M059J (cell line): Measurements from ENCODE around the gene C21orf58. TPM values are rescaled to one million over a fixed set of nuclear protein-coding genes. Genes with fewer than 3 reads are reported as not detected.

ENCODE experiments used
- DNase-seq: peaks from one replicate; pipeline ENCODE4 v3.0.0-alpha.2; 2012; ENCODE audit warnings: low read depth
- total RNA-seq: library from RNA; depleted of rRNA; stranded (reverse); fragments of >200 nt; shearing (Covaris generic); gene quantifications from 2 replicates; pipeline ENCODE4 v1.2.3, GENCODE V29; 2014

C21orf58 gene
- total RNA-seq, 1 experiment from 2014 or later, result 16.2 TPM

DNA sequence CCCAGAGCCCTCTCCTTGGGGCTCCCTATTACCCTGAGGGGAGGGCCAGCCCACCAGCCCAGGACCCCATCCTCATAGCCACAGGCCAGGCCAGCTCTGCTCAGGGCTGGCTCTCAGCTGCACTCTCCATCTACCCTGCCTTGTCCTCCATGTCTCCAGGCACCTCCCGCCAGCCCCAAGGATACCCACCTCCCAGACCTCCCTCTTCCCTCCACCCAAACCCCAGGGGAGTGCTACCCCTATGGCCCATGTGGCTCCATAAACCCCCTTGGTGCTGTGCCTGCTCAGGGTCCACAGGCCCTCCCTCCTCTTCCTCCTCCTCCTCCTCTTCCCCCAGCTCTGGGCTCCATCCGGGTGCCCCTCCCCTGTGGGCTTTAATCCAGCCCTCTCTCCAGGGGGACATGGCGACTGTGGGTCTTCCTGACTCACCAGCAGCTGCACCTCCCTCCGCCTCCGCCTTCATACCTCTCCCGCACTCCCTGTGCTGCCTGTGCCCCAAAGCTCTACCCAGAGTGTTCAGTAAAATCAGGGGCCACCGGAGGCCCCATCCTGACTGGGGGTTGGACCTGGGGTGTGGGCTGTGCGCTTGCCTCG is 28.4 kb downstream of the C21orf58 start:
- DNase-seq, result peak; percentile 69

DNA sequence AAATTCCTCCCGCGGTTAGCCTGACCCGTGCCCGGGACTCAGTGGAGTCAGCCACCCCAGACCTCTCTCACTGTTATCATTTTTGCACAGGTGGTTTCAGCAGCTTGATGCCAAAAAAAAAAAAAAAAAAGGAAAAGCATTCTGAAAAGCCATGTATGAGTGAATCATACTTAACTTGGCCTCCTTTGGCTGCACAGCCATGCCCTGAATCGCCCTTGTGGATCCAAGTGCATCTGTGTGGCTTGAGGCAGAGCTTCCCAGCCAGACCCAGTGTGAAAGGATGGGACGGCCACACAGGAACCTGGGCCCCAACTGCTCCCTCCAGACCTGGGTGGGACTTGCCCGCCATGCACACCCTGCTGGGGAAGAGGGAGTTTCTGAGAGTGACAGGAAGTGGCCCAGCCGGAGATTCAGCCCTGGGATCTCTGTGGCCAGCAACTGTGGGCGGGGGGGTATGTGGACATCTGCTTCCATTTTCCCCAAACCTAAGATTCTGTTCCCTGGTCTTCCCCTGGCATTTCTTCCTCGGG is 29.0 kb downstream of the C21orf58 start:
- peak; percentile 78 for DNase-seq

DNA sequence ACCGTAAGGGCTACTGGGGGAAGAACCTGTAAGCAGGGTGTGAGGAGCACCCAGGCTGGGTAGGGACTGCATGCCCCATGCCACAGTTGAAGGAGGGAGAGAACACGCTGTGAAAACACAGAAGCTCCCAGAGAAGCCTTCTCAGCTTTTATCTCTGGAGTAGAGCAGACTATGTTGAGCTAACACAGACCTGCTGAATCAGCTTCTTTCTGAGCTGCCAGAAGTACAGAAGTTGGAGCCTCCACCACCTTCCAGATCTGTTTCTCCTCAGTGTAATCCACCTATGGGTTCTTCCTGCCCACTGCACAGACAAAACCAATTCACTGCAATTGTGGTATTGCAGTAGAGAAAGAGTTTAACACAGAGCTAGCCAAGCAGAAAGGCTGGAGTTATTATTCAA is 32.1 kb downstream of the C21orf58 start:
- DNase-seq, result no peak

DNA sequence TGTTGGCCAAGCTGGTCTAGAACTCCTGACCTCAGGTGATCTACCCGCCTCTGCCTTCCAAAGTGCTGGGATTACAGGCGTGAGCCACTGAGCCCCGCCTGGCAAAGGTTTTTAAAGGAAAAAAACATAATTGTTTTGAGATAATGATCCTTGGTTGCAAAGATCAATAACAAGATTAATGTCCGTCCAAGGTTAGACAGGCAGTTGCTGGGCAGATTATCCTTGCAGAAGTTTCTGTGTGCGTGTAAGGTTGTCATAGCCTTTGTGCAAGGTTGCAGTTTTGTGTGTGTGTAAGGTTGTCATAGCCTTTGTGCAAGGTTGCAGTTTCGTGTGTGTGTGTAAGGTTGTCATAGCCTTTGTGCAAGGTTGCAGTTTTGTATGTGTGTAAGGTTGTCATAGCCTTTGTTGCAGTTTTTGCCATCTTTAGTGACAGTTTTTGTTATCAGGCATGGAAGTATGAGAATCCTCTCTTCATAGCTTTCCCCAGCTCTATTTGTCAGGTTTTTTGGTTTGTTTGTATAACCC is 34.0 kb downstream of the C21orf58 start:
- DNase-seq, result no peak

DNA sequence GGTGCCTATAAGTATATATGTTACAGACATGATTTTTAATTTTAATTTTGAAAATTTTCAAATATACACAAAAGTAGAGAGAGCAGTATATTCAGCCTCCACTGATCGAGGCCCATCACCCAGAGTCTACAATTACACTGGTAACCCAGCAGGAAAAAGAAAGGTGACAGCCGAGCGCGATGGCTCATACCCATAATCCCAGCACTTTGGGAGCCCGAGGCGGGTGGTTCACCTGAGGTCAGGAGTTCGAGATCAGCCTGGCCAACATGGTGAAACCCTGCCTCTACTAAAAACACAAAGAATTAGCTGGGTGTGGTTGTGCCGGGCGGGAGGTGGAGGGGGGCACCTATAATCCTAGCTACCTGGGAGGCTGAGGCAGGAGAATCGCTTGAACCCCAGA is 36.1 kb downstream of the C21orf58 start:
- no peak for DNase-seq

DNA sequence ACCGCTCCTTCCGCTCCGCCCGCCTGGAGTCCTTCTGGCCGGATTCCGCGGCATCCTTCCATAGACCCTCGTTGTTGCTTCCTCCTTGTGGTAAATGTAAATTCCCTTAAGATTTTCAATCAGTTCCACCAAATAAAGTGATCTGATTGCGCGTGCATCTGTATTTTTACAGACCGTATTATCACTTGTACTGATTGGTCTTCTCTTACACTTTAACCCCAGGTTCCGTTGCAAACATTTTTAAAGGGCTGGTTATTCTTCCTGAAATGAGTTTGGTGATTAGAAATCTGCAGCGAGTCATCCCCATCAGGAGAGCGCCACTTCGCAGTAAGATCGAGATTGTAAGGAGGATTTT is 37.0 kb downstream of the C21orf58 start:
- DNase-seq, result no peak

DNA sequence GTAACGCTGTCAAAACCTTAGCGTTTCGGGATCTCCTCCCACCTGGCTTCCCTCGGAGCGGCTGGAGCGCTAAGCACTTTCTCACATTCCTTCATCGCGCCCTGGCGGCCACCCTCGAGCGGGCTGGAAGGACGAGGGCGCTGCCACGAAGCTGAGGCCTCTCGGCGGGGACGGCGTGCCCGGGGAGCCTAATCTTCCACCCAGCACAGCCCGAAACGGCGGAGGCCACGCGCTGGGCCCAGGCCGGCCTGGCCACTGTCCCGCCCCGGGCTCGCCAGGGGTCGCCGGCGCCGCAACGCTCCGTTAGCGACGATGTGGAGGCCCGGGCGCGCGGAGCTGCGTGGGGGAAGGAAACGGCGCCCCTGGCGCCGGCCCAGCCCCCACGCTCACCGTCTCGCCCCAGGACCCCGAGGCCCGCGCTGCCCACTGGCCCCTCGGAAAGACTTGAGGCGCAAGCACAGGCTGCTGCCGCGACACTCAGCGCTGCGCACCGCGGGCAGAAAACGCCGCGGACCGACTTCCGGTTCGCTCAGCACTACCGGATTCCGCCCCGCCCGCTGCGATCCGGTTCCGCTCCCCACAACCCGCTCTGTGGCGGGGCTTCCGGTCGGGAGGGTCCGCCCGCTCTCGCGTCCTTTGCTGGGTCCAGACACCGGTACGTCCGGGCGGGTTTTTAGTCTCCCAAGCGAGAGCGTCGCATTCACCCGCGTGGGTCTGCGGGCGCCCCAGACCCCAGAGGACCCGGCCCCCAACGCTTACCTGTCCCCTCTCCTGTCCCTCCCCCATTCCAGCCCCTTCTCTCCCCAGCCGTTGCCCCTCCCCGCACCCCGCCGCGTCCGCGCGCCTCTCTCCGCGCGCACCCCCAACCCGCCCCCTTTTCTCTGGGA is 37.7 kb downstream of the C21orf58 start, which contains the start of gene YBEY:
TSS of gene YBEY (plus strand) at position 582 of the 887 bp plus-strand sequence. CDS start 572 bp downstream, outside the sequence.
- peak; percentile 93 for DNase-seq

DNA sequence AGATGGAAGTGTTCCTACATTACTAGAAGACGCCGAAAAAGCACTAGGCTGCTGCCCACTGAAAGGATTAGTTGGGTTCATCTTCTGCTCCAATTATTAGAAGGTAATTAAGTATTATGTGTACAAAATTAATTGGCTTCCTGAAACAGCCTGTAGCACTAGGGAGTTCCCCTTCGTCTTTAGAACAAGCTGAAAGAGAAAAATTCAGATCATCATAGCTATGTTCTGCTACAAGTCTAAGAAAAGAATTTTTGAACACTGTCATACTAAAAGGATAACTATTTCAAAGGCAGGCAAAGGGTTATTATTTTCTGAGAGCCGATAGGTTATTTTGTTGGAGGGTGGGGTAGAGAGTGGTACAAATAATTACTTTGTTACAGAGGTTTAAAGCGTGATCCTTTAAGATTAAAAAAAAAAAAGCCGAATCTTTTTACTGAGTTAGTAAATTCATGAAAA is 38.4 kb downstream of the C21orf58 start, which contains the start of gene MCM3AP:
TSS of gene MCM3AP (minus strand) at position 406 of the 456 bp plus-strand sequence. CDS start at position 81, 325 bp downstream.
- no peak for DNase-seq

DNA sequence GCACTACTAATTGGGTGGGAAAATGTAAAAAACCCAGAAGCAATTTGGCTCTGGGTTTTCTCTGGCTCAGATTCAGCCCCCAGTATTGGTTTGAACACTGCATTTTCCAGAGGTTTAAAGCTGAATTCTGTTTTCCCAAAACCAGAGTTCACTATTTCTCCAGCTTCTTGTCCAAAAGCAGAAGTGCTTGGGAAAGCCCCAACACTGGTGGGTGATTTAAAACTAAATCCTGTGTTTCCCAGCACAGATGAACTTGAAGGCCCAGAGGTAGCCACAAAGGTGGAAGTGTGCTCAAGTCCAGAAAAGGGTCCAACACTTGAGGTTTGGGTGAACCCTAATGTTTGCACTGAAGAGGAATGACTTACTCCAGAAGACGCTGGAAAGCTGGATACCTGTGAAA is 38.9 kb downstream of the C21orf58 start:
- DNase-seq, result no peak

DNA sequence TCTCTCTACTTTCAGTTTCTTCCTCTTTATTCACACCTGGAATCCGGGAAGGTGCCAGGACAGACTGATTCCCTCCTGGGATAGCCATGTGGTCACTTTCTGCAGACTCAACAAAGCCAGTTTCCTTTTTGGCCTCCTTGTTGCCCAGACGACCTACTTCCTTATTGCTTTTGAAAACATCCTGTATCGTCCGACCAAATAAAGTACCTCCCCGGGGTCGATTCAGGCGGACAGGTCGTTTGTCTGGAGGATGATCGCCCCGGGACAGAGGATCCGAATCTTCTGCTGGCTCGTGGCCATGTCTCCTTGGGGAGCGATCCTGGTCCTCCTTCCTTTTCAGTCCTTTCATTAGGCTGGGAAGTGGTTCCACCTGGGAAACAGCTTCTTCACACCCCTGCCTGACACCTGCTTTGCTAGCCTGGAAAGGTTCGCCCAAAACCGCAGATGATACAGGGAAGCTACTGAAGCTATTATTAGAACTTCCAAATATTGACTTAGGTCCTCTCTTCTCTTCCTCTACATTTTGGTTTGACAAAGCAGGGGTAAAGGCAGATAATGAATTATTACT is 39.5 kb downstream of the C21orf58 start:
- peak; percentile 29 for DNase-seq

DNA sequence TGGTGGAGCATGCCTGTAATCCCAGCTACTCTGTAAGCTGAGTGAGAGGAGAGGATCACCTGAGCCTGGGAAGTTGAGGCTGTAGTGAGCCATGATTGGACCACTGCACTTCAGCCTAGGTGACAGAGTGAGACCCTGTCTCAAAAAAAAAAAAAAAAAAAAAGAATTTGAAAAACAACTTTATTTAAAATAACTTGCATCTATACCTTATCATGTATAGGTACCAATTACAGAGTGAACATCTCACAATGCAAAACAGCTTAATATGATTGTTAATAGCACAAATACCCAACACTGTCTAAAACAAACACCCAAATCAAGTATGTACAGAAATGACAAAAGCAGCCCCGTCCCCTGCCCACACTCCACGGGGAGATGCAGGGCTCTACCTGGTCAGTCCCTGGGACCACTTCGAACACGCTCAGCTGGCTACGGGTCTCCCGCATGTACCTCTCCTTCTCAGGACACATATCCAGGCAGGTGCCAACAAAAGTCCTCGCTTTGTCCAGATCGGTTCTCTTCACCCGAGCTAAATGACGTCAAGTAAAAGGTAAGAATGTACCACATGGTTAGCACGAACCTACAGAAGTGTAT is 48.8 kb downstream of the C21orf58 start:
- no peak for DNase-seq

DNA sequence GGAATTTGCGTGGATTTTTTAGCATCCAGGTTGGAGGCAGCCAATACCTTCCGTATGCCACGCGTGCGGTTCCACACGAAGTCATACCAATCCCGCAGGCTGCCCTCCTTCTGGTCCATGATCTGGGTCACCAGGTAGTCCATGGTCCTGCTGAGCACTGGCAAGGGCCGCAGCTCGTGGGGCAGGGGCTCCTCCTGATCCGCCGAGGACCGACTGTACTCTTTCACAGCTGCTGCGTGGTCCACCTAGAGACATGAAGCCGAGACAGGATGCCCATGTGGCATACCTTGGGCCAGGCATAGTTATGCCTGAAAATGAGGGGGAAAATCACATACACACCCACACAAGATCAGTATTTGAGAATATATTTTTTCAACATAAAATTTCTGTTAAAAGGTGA is 50.3 kb downstream of the C21orf58 start:
- no peak for DNase-seq

DNA sequence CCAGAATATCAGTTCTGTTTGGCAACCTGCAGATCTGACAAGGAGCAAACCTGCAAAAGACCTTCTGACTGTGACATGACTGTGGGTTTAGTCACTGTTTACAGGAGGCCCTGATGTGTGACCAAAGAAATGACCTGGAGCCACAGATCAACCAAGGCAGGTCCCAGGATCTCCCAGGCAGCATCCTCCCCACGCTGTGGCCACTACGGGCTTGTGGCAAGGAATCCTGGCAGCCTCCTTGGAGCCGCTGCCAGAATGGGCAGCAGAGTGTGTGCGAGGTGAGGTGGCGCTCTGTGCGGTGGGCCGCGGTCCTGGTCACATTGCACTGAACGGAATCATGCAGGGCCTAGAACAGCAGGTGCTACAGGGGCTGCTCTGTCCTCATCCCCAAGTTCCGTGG is 54.2 kb downstream of the C21orf58 start:
- peak; percentile 96 for DNase-seq

DNA sequence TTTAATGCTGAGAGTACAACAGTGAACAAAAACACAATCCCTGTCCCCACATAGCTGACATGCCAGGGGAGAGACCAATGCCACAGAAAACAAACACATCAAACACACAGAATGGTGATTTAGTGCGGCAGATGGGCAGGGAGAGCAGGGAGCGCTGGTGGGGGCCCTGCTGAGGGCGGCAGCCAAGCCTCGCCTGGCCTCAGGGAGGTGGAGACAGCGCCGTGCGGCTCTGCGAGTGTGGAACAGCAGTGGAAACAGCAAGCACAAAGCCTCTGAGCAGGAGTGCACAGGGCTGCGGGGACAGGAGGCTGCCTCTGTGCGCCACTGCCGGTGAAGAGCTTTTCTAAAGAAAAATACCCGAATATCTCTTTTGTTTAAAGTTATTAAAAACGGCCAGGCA is 55.3 kb downstream of the C21orf58 start:
- DNase-seq, result no peak

DNA sequence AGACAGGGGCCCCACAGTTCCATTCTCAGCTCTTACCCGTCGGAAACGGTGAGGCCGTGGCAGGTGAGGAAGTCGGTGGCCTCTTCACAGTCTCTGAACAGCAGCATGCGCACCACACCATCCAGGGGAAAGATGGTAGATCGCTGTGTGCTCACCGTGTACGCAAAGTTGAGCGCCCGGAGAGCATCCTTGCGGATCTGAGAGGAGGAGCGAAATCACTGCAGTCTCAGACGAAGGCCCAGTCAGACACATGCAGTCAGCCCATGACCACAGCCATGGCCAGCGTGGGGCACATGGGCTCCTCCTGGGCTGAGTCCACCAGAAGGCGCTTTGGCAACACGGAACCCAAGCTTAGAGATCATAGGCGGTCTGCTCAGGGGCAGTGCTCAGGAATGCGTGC is 56.7 kb downstream of the C21orf58 start:
- DNase-seq, result no peak

DNA sequence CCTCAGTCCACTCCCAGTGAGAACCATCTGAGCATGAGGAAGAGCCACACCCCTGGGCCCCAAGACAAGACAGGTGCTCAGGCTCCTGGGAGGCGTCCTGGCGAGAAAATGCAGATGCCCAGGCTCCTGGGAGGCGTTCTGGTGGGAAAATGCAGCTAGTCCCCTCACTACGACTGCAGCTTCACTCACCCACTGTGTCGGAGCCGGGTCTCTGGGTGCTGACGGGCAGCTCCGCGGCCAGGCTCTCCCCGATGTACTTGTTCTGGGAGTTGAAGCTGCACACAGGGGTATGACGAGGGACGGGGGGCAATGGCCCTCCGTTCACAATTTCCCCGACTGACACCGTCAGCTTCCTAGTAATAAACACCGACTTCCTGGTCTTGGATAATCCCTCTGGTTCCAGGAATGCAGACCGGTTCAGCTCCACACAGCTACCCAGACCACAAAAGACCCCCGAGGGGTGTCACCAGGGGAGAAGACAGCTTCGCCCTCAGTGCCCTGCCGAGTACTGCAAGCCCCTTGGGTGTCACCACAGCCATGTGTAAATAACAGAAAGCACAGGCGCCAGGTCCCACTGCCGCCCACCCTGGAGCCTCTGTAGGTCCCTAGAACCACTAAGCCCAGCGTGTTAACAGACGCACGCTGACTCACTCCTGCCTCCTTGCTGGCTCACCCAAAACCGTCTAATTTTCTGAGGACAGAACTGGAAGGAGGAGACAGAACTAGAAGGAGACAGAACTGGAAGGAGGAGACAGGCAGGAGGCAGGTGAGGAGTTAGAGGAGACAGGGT is 57.7 kb downstream of the C21orf58 start:
- DNase-seq, result no peak

DNA sequence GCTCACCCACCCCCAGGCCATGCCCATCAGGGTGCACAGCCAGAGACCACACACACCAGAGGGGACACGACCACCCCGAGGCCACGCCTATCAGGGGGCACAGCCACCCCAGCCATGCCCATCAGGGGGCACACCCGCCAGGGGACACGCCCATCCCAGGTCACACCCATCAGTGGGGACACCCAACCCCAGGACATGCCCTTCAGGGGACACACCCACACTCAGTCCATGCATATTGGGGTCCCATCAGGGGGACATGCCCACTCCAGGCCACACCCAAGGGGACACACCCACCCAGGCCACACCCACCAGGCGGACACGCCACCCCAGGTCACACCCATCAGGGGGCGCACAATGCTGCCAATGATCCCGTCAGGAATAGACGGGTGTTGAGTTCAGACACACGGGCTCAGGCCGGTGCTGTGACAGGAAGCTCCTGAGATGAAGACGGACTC is 59.0 kb downstream of the C21orf58 start:
- DNase-seq, result no peak

DNA sequence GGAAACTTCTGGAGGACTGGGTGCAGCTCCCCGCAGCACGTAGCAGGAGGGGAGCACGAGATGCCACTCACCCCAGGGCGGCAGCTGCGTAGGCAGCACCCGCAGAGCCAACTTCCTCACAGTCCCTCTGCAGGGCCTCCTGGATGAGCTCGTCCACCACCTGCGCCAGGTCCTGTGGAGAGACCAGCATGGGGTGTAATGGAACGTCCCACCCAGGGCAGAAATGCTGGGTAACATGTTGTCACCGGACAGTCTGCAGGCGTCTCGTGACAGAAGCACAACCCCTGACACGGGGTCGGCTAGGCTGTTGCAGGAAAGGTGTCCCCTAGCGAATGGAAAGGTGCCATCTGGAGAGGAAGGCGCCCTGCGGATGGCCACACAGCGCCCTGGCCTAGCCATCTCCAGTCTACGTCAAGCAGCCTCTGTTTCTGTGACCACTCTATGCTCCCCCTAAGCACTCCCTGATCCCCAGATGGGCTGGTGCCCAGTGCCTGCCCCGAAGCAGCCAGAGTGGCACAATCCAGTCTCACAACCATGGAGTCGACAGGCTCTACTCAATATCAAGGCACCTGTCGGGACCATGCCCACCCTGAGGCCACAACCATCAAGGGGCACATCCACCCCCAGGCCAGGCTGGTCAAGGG is 59.5 kb downstream of the C21orf58 start:
- no peak for DNase-seq

DNA sequence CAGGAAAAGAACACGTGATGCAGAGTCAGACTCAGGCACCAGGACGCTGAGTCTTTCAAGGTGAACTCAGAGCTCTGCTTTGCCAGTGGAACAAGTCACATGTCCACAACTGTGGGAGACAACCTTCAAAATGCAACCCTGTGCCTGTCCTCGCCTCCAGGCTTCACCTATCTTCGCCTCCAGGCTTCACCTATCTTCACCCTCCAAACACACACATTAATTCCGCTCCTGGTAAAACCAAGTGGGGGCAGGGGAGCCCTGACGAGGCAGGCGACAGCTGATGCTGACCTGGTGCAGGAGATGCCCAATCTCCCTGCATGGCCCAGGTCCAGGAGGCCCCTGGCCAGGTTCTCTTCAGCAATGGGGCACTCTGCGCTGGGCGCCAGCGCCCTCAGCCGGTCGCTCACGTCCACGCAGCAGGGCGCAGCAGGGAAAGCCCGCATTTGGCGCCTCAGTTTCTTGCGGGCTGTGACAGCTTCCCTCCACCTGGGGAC is 67.1 kb downstream of the C21orf58 start:
- no peak for DNase-seq

DNA sequence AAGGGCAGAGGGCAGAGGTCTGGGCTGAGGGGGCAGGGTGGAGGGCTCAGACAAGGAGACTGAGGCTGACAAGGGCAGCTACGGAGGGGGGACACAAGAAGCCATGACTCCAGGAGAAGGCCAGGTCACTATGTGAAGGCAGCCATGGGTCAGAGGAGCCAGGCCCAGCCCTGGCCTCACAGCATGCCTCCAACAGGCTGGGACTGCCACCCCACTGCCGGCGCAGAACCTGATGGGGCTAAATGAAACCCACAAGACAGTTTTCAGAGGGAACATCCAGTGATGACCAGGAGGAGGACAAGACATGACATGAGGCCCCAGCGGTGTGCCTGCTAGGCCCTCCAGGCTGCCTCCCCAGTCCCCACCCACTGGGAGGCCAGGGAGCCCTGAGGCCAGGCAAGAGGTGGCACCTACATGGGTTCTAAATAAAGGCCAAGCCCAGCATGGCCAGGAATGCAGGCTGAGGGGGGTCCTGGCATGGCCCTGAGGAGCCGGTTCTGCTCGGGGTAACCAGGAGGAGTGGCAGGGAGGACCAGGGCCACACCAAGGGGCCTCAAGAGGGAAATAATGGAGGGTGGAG is 67.8 kb downstream of the C21orf58 start:
- no peak for DNase-seq
